Ovary (tissue), 9 donors: ENCODE measurements around the gene SLC1A3. TPM values are rescaled to one million over a fixed set of nuclear protein-coding genes. Genes with fewer than 3 reads are reported as not detected.

Source experiments
- DNase-seq, 5 donors: peaks; one replicate each; pipeline ENCODE4 v3.0.0-alpha.2; 2019 to 2020
- H3K27ac ChIP-seq, 2 donors: fragments of 200-600 bp; one replicate each; pipeline versions ENCODE4 v1.5.1 to v1.8.0; 2019 to 2022
- H3K27me3 ChIP-seq: fragments of 200-600 bp; one replicate; pipeline ENCODE4 v1.8.0; 2022
- H3K36me3 ChIP-seq: fragments of 200-600 bp; sonication (generic); one replicate; pipeline ENCODE4 v1.5.1; 2019
- H3K4me1 ChIP-seq: one replicate; pipeline ENCODE4 v1.8.1; 2013; ENCODE audit warnings: mild to moderate bottlenecking, moderate library complexity; ENCODE audit not compliant: insufficient read depth
- H3K4me3 ChIP-seq: fragments of 200-600 bp; sonication (generic); one replicate; pipeline ENCODE4 v1.5.1; 2017
- H3K9me3 ChIP-seq, 2 donors: fragments of 200-600 bp in 1 of 2; sonication (generic) in 1 of 2; one replicate each; pipeline versions ENCODE4 v1.5.1 to v1.8.1; 2013 to 2019; ENCODE audit warnings: mild to moderate bottlenecking in 1 of 2, moderate library complexity in 1 of 2
- EP300 ChIP-seq: sonication (generic); formaldehyde crosslinking; IDR thresholded peaks from one replicate; pipeline ENCODE4 v1.6.1; 2017; ENCODE audit warnings: antibody characterized with exemption
- POLR2A ChIP-seq: fragments of 450-650 bp; IDR thresholded peaks from one replicate; pipeline ENCODE4 v1.6.1; 2017; ENCODE audit warnings: antibody characterized with exemption, mild to moderate bottlenecking, moderate library complexity
- WGBS, 3 donors: extraction: QIAGEN DNeasy Blood & Tissue Kit in 1 of 3; methylation state at CpG; one replicate each; pipeline versions ENCODE4 v1.1.5 to v1.1.7; 2013 to 2017; 5-methylcytosine and 5-hydroxymethylcytosine counted together
- intact Hi-C, 4 donors: fragments of 100-400 bp; cut with DNase I; formaldehyde crosslinking; loops; one replicate each; pipeline versions ENCODE4 v1.11.0 to v1.15.1; 2022 to 2023
- polyA plus RNA-seq, 2 donors: library from polyadenylated mRNA; stranded (reverse); fragments of 200-250 nt in 1 of 2; fragments of 350-450 nt in 1 of 2; fragmentation: Illumina TruSeq in 1 of 2; extraction: RNeasy Lipid Tissue Mini Kit (QIAGEN cat#74804) in 1 of 2; gene quantifications; one replicate each; pipeline ENCODE4 v1.2.3, GENCODE V29; 2013 to 2014
- total RNA-seq, 7 donors: library from RNA; depleted of rRNA in 2 of 7; stranded (reverse); fragments of >200 nt in 2 of 7; fragmentation: NEBNext Ultra II Directional in 3 of 7; extraction: Animal tissue kit (Norgen Biotek cat#: 25700) in 3 of 7; gene quantifications; one replicate each; pipeline versions ENCODE4 v1.1.0 to v1.2.4, GENCODE V29; 2016 to 2023
- TF ChIP-seq, protein P1 (sequence below), 3 donors: fragments of 450-650 bp in 2 of 3; fragments of 200-600 bp in 1 of 3; IDR thresholded peaks; one replicate each; pipeline versions ENCODE4 v1.5.1 to v1.8.0; 2016 to 2022; ENCODE audit warnings: antibody characterized with exemption in 3 of 3, mild to moderate bottlenecking in 1 of 3
- donor health status: DM: no; HTN: no; CAD: no; lungs with moderate emphysema.
- donor health status: DM: no; HTN: no; CAD: no.
- donor health status: Bipolar disorder and iron deficiency.
- donor health status: DM: yes; HTN: yes; CAD: no.
- donor health status: DM: no; HTN: no; CAD: no.
- donor health status: DM: yes; HTN: yes; CAD: no.

SLC1A3 gene
- total and polyA plus RNA-seq, 9 donors, result 5.2 to 72.3 (median 36.7) TPM

DNA sequence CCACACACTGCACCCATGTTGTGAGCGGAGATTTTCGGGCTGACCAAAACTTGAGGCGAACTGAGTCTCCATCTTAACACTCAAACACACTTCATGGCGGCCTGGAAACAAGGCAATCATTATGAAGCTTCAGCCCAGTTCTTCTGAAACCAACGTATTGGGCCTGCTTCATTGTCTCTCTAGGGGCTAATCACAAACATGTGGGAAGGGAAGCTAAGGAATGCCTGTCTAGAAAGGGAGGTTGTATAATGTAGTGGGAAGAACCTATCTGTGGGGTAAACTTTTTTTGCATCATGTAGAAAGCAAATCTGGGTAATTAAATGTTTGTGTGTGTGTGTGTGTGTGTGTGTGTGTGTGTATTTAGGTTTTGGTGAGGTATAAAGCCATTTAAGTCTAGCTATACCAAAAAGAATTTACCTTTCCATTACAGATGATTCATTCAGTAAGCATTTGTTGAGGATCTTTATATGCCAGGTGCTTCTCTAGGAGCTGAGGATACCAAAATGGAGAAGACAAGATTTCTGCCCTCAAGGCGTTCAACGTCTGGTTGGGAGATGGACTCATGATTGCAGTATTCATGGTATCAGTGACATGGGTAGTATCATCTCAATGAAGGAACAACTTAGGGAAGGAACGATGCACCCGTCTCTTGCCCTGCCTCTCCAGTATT is 29.4 kb downstream of the SLC1A3 start:
- 87 to 89% (median 89%) methylated on average over 9 of the region's 9 CpGs for WGBS, 3 donors
- no peak for DNase-seq
- no peak overlapping the region for H3K27ac ChIP-seq
- no peaks in the 10 kb centered on the region for H3K9me3 ChIP-seq
- no peaks in the 10 kb centered on the region for H3K36me3 ChIP-seq
- no peak overlapping the region for H3K4me3 ChIP-seq
- TF ChIP-seq EP300 (no peak), POLR2A (no peak)
- TF ChIP-seq, protein P1, sequence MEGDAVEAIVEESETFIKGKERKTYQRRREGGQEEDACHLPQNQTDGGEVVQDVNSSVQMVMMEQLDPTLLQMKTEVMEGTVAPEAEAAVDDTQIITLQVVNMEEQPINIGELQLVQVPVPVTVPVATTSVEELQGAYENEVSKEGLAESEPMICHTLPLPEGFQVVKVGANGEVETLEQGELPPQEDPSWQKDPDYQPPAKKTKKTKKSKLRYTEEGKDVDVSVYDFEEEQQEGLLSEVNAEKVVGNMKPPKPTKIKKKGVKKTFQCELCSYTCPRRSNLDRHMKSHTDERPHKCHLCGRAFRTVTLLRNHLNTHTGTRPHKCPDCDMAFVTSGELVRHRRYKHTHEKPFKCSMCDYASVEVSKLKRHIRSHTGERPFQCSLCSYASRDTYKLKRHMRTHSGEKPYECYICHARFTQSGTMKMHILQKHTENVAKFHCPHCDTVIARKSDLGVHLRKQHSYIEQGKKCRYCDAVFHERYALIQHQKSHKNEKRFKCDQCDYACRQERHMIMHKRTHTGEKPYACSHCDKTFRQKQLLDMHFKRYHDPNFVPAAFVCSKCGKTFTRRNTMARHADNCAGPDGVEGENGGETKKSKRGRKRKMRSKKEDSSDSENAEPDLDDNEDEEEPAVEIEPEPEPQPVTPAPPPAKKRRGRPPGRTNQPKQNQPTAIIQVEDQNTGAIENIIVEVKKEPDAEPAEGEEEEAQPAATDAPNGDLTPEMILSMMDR (IDR thresholded peaks at IDR 0.05), result no peak
- no peaks in the 10 kb centered on the region for H3K27me3 ChIP-seq
- H3K4me1 ChIP-seq, result no peaks in the 10 kb centered on the region
- intact Hi-C loops, result no loop called here

DNA sequence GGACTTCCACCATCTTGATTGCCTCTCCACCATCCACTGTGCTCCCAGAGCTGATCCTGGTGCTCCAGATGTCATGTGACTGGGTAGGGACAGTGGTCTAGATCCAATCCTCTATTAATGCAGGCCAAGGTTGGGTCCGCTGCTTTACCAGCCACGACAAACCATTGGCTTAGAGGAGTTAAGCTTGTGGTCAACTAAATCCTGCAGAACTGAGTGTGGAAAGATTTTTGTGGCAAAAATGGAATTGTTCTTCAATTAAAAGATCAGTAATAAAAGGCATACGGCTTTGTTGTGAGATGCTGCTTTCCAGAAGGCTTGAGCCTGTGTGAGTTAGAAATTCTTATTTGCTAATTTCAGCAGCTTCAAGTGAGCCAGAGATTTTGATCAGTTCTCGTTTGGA is 30.7 kb downstream of the SLC1A3 start:
- no peaks in the 10 kb centered on the region for H3K27me3 ChIP-seq
- intact Hi-C loops, result no loop called here
- 70 to 82% (median 71%) methylated on average over 4 of the region's 4 CpGs for WGBS, 3 donors

DNA sequence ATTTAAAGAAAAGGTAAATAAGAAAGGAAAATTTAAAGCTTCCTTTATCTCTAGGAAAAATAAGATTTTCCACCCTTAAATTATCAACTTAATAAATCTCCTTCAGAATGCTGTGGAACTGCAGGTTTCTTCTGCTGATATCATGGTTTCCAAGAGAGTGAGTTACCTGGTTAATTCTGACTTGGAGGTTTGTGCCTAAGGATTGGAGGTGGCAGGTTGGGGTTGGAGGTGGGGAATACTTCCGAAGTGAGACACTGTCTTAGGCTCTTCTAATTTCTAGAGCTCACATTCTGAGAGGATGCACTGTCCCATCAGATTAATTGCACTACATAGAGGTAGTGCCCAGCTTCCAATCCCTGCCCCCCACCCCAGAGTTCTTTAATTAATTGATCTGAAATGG is 31.1 kb downstream of the SLC1A3 start:
- TF ChIP-seq EP300 (no peak), POLR2A (no peak)
- TF ChIP-seq, protein P1 (IDR thresholded peaks at IDR 0.05), result no peak
- DNase-seq, result no peak
- intact Hi-C loops, result no loop called here
- no peak overlapping the region for H3K4me3 ChIP-seq
- WGBS, 3 donors, result 92 to 100% (median 97%) methylated on average over 1 of the region's 1 CpG
- no peak overlapping the region for H3K27ac ChIP-seq
- H3K36me3 ChIP-seq, result no peaks in the 10 kb centered on the region
- no peaks in the 10 kb centered on the region for H3K4me1 ChIP-seq
- H3K27me3 ChIP-seq, result no peaks in the 10 kb centered on the region
- H3K9me3 ChIP-seq, result no peaks in the 10 kb centered on the region

More for the DNA sequence above, 30.7 kb downstream of the SLC1A3 start:
- TF ChIP-seq POLR2A, result no peak
- TF ChIP-seq, protein P1 (IDR thresholded peaks at IDR 0.05), result no peak
- no peak for TF ChIP-seq EP300
- no peaks in the 10 kb centered on the region for H3K36me3 ChIP-seq
- no peak overlapping the region for H3K27ac ChIP-seq
- no peaks in the 10 kb centered on the region for H3K4me1 ChIP-seq
- no peak for DNase-seq
- no peaks in the 10 kb centered on the region for H3K9me3 ChIP-seq
- no peak overlapping the region for H3K4me3 ChIP-seq

DNA sequence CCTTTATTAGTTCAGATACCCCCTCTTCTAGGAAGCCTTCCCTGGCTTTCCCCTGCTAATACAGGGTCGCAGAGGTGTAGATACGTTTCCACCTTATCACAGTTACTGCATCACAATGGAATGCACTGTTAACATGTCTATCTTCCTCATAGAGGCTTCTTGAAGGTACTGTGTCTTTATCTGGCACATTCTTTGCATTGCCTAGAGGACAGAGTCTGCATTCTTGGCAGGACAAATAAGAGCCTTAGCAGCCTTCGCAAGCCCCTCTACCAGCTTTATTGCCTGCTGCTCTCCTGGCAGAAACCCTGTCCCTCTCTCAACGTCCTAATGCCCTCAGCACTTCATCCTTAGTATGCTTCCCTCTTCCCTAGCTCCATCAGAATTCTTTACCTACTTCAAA is 31.6 kb downstream of the SLC1A3 start:
- Histone ChIP-seq H3K36me3 (no peaks in the 10 kb centered on the region), H3K27ac (no peak overlapping the region), H3K4me1 (no peaks in the 10 kb centered on the region), H3K4me3 (no peak overlapping the region), H3K9me3 (no peaks in the 10 kb centered on the region), H3K27me3 (no peaks in the 10 kb centered on the region)
- no peak for DNase-seq
- intact Hi-C loops, result no loop called here
- TF ChIP-seq POLR2A (no peak), EP300 (no peak)
- TF ChIP-seq, protein P1 (IDR thresholded peaks at IDR 0.05), result no peak
- 32 to 46% (median 41%) methylated on average over 4 of the region's 4 CpGs for WGBS, 3 donors
